ENCODE measurements around the gene CCDC60.

CCDC60 gene

DNA sequence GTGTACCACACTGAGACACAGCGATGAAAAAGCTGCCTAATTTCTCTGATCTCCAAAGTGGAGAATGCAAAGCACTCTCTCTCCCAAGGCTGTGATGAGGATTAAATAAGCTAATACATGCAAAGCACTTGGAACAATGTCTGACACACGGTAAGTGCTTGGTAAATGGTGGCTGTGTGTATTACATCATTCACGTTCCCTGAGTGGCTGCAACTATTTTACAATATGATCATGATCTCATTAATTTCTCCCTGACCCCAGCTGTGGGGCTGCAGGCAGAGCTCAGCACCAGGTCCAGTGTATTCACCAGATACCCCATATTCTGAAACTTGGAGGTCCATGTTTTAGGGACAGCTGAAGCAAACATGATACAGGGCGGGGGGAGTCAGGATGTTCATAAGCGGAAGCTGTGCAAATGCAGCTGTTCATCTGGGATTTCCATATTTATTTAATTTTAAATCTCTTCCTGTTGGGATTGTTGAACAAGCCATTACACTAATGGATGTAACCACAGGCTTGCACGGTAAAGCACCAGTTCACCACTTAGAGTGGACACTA lies 106.4 kb downstream of the CCDC60 start:
- in situ Hi-C loops (cut with HindIII; ENCODE audit: low sequenced_read_pairs): no loop called here

DNA sequence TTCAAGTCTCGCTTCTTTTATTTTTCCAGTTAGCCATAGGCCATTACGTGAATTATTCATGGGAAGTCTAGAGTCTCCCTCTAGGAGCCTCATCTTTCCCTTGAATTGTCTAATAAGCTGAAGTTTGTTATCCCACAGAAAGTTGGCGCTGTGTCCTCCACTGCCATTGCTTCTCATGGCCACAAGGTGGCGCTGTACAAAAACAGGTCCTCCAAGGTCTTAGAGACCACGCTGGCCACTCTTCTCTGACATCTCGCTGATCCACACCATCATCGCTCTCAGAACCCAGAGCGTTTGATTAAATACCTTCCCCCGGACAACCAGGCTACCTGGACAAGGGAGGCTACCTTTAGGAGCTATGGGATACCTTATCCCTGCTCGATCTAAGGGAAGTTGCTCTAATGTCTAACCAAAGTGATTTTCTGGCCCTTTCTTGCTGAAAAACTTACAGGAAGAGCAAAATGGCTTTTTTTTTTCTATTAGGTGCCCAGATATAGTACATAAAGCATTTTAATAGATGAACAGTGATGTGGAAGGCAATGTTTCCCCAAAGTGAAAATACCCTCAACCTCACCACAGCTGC lies 110.0 kb downstream of the CCDC60 start:
- in situ Hi-C loops (cut with HindIII; ENCODE audit: low sequenced_read_pairs): no loop called here

- in situ Hi-C loops (cut with HindIII; ENCODE audit: low sequenced_read_pairs): no loop called here
These were observed 111.9 kb downstream of the CCDC60 start for GRCh38 chr12:119446459-119446858.

GRCh38 chr12:119447126-119447525 lies 112.6 kb downstream of the CCDC60 start:
- in situ Hi-C loops (cut with HindIII; ENCODE audit: low sequenced_read_pairs): no loop called here

DNA sequence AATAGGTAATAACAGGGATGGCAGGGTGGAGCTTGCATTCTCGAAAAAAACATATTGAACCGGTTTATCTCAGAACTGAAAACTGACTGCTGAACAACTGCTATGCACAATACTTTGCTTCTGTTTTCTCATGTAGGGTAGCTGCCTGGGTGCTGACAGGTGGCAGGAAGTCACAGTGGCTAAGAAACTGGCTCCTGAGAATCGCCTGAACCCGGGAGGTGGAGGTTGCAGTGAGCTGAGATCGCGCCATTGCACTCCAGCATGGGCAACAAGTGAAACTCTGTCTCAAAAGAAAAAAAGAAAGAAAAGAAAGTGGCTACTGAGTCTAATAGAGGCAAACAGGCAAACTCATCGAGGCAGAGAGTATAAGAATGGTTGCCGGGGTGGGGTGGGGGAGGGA lies 113.1 kb downstream of the CCDC60 start:
- in situ Hi-C loops (cut with HindIII; ENCODE audit: low sequenced_read_pairs): no loop called here

DNA sequence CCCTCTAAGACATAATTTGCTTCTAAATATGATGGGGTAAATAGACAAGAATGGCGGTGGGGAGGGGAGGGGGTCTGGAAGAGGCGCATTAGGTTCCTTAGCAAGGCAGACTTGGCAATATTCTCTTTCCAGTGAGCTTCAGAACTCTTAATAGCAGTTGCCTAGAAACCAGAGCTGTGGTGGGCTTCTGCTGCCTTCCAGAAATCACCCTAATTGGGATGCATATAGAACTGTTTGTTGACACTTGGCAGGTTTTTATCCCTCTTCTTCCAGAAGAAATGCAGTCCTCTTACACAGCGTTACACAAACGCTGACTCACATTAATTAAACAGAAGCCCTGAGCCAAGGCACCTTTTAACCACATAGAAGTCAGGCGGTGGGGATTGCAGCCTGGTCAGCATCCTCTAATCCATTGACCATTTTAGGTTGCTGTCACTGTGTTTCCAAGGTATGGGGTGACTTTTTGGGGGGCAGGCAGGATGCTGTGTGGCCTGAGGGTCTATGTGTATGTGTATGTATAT lies 114.1 kb downstream of the CCDC60 start:
- in situ Hi-C loops (cut with HindIII; ENCODE audit: low sequenced_read_pairs): no loop called here

GRCh38 chr12:119450771-119451170 lies 116.2 kb downstream of the CCDC60 start:
- in situ Hi-C loops (cut with HindIII; ENCODE audit: low sequenced_read_pairs): no loop called here

DNA sequence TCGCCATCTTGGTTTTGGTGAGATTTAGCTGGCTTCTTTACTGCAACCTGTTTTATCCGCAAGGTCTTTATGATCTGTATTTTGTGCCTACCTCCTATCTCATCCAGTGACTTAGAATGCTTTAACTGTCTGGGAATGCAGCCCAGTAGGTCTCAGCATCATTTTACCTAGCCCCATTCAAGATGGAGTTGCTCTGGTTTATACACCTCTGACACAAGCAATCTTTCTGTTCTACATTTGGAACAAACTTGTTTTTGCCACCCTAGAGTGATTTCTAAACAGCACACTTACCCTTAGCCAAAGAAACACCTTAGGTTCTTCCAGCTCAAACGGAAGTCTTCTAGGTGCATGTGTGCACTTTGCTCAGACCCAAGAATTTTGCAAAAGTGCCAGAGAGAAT lies 122.3 kb downstream of the CCDC60 start:
- in situ Hi-C loops (cut with HindIII; ENCODE audit: low sequenced_read_pairs): no loop called here

- in situ Hi-C loops (cut with HindIII; ENCODE audit: low sequenced_read_pairs): no loop called here
These were observed 122.7 kb downstream of the CCDC60 start for GRCh38 chr12:119457271-119457670.

DNA sequence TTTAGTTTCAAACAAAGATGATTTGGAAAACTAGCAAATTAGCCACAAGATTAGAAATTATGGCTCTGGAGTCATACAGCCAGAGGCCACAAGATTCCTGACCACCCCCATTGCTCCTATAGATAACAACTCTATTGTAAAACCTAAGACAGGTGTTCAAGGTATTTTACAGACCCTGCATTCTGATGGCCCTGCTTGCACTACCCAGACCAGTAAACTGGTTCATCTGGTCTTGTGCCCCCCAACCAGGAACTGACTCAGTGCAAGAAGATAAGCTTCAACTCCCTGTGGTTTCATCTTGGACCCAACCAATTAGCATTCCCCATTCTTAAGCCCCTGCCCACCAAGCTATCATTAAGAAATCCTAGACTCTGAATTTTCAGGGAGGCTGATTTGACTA lies 125.0 kb downstream of the CCDC60 start:
- in situ Hi-C loops (cut with HindIII; ENCODE audit: low sequenced_read_pairs): no loop called here

DNA sequence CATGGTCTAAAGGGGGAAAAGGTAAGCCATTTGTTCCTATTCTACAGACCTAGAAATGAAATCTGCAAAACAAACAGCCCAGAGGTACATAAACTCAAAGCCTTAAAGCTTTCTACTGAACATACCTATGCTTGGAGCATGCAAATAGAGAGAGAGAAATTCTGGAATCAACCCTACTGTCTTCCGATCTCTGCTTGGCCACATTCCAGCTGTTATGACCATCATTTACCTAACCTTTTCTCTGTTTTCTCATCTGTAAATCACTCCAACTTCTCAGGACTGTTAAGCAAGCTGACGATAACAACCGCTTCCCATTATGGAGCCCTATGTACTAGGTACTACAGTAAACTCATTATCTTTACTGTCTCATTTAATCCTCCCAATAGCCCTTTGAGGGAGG lies 126.3 kb downstream of the CCDC60 start:
- in situ Hi-C loops (cut with HindIII; ENCODE audit: low sequenced_read_pairs): no loop called here

GRCh38 chr12:119461636-119462214 lies 127.2 kb downstream of the CCDC60 start:
- in situ Hi-C loops (cut with HindIII; ENCODE audit: low sequenced_read_pairs): no loop called here

DNA sequence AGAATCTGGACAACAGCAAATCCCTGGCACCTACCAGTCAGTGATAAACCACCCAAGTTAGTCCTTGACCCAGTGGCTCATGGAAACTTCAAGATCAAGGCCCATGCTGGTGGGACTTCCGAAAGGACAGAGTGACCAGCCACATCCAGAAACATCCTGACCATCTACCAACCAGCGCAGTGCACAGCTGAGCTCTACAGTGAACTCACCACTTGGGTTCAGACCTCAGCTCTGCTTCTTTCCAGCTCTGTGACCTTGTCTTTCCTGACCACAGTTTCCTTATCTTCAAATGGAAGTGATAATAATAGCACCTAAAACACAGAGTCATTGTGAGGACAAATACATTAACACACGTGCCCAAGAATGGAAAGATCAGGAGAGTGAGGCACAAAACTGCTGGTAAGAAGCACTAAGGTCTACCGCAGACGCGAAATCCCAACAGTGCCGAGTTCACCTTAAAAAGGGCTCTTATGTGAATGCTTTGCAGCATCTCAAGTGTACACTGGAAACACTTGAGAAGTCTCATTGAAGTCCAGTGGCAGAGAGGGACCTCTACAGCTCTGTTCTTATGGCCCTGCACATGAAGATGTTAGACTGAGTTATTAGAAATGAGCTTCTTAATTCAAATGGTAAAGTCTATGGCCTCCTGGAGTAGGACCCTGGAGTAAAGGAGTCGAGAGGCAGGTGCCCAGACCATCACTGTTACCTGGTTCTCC lies 128.8 kb downstream of the CCDC60 start:
- in situ Hi-C loops (cut with HindIII; ENCODE audit: low sequenced_read_pairs): no loop called here

DNA sequence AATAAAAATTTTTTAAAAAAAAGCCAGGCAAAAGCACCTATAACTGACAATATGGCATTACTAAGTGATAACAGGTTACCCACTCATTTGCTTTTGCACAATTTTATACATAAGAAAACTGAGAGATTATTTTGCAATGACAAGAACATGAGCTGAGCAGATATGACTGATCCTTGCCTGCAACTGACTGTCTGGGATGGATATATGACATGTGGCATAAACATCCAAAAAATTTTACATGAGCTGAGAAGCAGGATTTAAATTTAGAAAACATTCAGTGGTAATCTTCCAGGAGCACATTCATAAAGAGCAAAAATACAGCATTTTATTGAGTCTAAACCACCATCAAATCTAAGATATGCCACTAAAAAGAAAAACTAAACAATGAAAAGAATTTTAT lies 133.8 kb downstream of the CCDC60 start:
- in situ Hi-C loops (cut with HindIII; ENCODE audit: low sequenced_read_pairs): no loop called here

DNA sequence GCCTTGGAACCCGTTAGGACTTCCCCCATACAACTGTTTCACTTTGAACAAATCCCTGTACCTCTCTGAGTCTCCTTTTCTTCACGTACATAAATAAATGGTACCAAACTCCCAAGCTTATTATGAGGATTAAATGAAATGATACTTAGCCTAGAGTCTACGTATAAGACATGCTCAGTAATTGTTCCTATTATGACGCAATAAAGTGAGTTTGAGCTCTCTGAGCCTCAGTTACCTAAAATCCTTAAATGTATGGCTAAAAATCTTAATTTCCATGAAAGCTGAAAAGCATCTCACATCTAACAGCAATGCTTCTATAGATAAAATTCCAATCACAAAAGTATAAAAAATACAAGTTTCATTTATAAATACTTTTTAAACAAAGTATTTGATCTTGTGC lies 141.1 kb downstream of the CCDC60 start:
- in situ Hi-C loops (cut with HindIII; ENCODE audit: low sequenced_read_pairs): no loop called here

GRCh38 chr12:119476951-119477350 lies 142.4 kb downstream of the CCDC60 start:
- in situ Hi-C loops (cut with HindIII; ENCODE audit: low sequenced_read_pairs): no loop called here

GRCh38 chr12:119479121-119479561 lies 144.6 kb downstream of the CCDC60 start:
- in situ Hi-C loops (cut with HindIII; ENCODE audit: low sequenced_read_pairs): no loop called here

DNA sequence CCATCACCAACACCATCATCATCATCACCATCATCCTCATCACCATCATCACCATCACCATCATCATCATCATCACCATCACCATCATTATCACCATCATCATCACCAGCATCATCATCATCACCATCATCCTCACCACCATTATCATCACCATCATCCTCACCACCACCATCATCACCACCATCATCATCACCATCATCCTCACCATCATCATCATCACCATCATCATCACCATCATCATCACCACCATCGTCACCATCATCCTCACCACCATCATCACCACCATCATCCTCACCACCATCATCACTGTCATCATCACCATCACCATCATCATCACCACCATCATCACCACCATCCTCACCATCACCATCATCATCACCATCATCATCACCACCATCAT lies 146.0 kb downstream of the CCDC60 start:
- in situ Hi-C loops (cut with HindIII; ENCODE audit: low sequenced_read_pairs): no loop called here

DNA sequence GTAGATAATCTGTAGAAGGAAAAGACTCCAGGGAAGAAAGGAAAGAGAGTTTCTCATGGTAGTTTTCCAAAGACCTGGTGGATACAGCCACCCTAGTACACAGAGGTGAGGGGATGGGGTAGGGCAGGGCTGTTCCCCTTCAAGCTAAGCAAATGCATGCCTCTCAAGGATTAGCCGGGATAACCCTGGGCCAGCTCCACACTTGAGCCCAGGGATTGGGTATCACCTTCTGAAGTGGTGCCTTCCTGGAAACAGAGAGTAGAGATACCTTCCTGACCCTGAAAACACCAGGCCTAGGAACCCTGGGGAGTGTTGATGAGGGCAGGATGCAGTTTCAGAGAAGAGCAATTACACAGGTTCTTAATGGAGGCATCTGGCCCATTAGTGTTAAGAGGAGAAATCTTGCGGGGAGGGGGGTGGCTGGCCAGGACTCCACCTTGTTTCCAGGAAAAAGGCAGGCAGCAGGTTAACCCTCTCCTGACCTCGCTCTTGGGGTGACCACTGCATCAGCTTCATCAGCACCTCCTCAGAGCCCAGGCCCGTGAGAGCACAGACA lies 152.1 kb downstream of the CCDC60 start:
- in situ Hi-C loops (cut with HindIII; ENCODE audit: low sequenced_read_pairs): no loop called here

DNA sequence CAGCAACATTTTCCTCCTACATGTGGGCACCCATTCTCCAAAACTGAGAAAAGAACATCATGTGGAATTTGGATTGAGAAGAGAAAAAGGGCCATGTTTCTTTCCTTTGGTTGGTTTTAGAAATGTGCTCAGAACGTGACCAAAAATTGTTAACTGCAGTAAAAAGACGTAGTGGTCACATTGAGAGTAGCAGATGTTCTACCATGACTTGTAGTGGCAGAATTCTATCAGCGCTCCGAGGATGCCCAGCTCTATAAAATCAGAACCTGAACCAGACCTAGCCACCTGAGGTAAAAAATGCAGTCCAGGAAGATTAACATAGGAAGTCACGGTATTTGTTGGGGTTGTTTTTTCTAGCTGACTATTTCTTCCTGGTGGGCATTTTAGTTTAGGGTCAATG lies 157.3 kb downstream of the CCDC60 start:
- in situ Hi-C loops (cut with HindIII; ENCODE audit: low sequenced_read_pairs): no loop called here

DNA sequence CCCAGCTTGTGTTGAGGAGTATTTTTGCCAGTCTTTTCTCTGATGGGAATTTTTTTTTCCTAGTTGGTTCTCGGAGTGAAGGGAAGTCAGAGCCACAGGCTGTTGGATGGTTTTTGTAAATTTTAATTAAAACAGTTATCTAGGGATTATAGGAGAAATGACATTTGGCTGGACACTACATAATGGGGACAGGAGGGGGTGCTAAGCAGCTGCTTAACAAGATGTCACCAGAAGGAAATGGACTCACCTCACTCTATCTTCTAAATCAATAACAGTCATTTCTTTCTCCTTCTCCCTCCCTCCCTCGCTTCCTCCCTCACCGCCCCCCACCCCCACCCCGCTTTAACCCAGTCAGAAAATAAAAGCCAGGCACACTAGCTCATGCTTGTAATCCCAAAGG lies 165.7 kb downstream of the CCDC60 start:
- in situ Hi-C loops (cut with HindIII; ENCODE audit: low sequenced_read_pairs): no loop called here

DNA sequence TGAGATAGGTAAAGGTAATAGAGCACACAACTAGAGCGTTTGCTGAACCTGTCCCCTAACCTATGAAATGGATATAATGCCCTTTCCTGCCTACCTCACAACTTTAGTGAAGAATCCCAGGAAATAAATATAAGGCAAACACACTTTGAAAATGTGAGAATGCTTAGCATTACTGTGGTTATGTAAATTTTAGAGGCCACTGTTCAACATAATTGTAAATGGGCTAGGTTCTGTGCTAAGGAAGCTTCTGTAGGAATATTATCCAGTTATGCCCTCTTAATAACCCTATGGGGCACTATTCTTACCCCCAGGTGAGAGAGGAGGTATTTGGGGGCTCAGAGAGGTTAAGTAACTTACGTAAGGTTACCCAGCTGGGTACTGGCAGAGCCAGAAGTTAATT lies 166.5 kb downstream of the CCDC60 start:
- in situ Hi-C loops (cut with HindIII; ENCODE audit: low sequenced_read_pairs): no loop called here

Data from DLD1 (cell line).